Activated naive CD4-positive, alpha-beta T cell treated with Interleukin-2 at 50 U/mL for 16 hours (primary cell): ENCODE measurements around the gene LMO7.

Experiments
- DNase-seq: peaks from one replicate; pipeline ENCODE4 v3.0.0-alpha.2; 2020

Gene LMO7

GRCh38 chr13:75806117-75806516, 170.0 kb downstream of the LMO7 start:
- DNase-seq: no peak

GRCh38 chr13:75811361-75811760, 175.2 kb downstream of the LMO7 start:
- no peak for DNase-seq

- no peak for DNase-seq
These were observed 175.7 kb downstream of the LMO7 start for GRCh38 chr13:75811841-75812240.

- DNase-seq: no peak
These were observed 176.6 kb downstream of the LMO7 start for GRCh38 chr13:75812751-75813181.

GRCh38 chr13:75813323-75813722, 177.2 kb downstream of the LMO7 start:
- no peak for DNase-seq

GRCh38 chr13:75818179-75818967, 182.2 kb downstream of the LMO7 start:
- DNase-seq: no peak

- no peak for DNase-seq
These were observed 182.8 kb downstream of the LMO7 start for GRCh38 chr13:75818968-75819225.

GRCh38 chr13:75825161-75825560, 189.0 kb downstream of the LMO7 start:
- DNase-seq: no peak

- DNase-seq: no peak
These were observed 189.5 kb downstream of the LMO7 start for GRCh38 chr13:75825594-75825993.

GRCh38 chr13:75826391-75826790, 190.3 kb downstream of the LMO7 start:
- DNase-seq: no peak

GRCh38 chr13:75829830-75830229, 193.7 kb downstream of the LMO7 start:
- DNase-seq: no peak

- DNase-seq: no peak
These were observed 194.7 kb downstream of the LMO7 start for GRCh38 chr13:75830842-75831241.

GRCh38 chr13:75831389-75831788, 195.3 kb downstream of the LMO7 start:
- DNase-seq: no peak

- DNase-seq: no peak
These were observed 196.7 kb downstream of the LMO7 start for GRCh38 chr13:75832812-75833211.

GRCh38 chr13:75836441-75836840, 200.3 kb downstream of the LMO7 start:
- no peak for DNase-seq

GRCh38 chr13:75838366-75839005, 202.4 kb downstream of the LMO7 start:
- no peak for DNase-seq

GRCh38 chr13:75839406-75839805, 203.3 kb downstream of the LMO7 start:
- no peak for DNase-seq

- DNase-seq: no peak
These were observed 205.8 kb downstream of the LMO7 start for GRCh38 chr13:75841905-75842304.

- no peak for DNase-seq
These were observed 206.9 kb downstream of the LMO7 start for GRCh38 chr13:75843074-75843473.

GRCh38 chr13:75843991-75844390, 207.9 kb downstream of the LMO7 start:
- no peak for DNase-seq

- no peak for DNase-seq
These were observed 211.5 kb downstream of the LMO7 start for GRCh38 chr13:75847588-75847987.

- DNase-seq: no peak
These were observed 214.8 kb downstream of the LMO7 start for GRCh38 chr13:75850916-75851315.

- no peak for DNase-seq
These were observed 219.1 kb downstream of the LMO7 start for GRCh38 chr13:75855216-75855615.

- DNase-seq: no peak
These were observed 219.7 kb downstream of the LMO7 start for GRCh38 chr13:75855847-75856246.

- no peak for DNase-seq
These were observed 221.2 kb downstream of the LMO7 start for GRCh38 chr13:75857291-75857690.
